ENCODE data around the gene BRD2. TPM values are rescaled to one million over a fixed set of nuclear protein-coding genes. Genes with fewer than 3 reads are reported as not detected.

The BRD2 gene
- total RNA-seq, 1 experiment from 2014 or later = 144 TPM

DNA sequence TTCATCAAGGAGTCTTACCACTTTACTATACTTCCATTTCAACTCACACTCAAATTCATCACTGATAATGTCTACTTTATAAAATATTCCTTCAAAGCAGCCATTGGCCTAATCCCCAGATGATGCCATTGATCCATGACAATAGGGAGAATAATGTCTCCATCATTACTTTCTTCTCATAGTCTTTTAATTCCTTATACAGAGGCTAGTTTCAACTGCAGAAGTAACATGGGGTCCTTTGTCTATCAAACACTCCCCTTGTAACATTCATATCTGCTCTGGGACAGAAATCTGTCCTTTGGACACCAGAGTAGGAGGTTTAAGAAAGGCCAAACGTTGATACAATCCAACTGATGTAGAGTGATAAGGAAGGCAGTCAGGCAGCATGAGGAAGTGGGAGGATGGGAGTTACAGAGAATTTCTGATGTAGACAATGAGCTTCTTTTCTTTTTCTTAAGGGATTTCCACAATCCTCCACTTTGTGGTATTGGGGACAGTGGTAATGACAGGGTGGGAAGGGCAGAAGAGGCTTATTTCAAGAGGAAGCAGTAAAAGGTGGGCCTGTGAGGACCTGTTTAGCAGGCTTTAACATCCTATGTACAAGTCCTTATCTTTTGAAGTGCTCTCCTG is 59.9 kb downstream of the BRD2 start:
- no peak for DNase-seq (ENCODE audit: low spot score)

DNA sequence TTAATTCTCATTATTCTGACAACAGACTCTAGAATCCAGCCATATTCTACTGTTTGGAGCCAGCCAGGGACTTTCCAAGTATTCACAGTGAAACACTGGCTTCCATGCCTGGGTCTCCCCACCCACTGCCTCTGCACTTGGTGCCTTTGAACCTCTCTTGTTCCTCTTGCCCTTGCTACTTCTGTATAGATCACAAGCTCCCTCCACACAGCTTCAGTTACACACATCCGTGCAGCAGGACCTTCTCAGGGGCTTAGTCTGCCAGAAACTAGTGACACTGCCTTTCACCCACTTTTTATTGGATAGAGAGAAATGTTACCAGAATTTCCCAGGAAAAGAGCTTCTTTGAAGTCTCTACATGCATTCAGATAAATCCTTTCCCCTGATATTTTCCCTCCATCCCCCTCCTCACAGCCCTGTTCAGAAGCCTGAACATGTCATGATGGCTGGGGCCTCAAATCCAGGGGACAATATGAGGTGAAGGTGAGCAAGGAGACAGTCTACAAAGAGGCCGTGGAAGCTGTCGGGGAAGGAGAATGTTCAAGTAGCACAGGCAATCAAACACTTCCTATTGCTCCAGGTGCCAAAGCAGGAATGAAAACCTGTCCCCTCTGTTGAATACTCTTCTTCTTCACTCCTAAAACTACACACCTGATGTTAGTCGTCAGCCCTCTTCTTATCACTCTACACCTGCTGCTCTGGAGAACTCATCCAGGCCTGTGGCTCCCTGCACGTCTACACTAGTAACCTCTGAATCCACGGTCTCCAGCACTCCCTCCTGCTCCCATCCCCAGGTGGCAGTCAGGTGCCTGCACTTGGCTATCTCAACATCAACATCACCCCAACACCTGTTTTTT is 61.2 kb downstream of the BRD2 start:
- DNase-seq (ENCODE audit: low spot score) = no peak

DNA sequence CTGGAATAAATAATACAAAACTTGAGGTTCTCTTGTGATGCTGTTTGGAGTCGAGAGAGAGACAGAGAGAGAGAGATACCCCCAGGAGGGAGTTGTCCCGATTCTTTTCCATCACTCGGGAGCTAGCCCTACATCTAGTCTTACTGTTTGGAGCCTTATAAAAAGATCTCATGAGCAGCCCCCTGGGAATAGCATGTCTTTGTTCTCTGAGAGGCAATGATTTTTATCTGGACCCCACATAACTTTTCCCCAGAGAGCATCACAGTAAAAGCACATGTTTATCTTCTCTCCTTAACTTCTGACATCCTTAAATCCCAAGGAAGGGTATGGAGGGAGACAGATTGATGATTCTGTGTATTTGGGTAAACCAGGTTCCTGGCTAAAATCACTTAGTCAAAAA is 61.9 kb downstream of the BRD2 start:
- DNase-seq (ENCODE audit: low spot score) = no peak

Other genes starting within 250 kb of the BRD2 start
- not detected in 2 replicates for gene HLA-DQA2, start 227.2 kb upstream of the BRD2 start, total RNA-seq (2014; rRNA removed; shearing (Covaris generic))
- not detected in 2 replicates for gene HLA-DQB2, start 205.1 kb upstream of the BRD2 start, total RNA-seq (2014; rRNA removed; shearing (Covaris generic))
- gene HLA-DOB, start 151.6 kb upstream of the BRD2 start, total RNA-seq (2014; rRNA removed; shearing (Covaris generic)) = not detected in 2 replicates
- 50.3 and 54.9 TPM in 2 replicates for gene TAP2, start 129.9 kb upstream of the BRD2 start, total RNA-seq (2014; rRNA removed; shearing (Covaris generic))
- 27.1 and 29.3 TPM in 2 replicates for gene PSMB8, start 124.5 kb upstream of the BRD2 start, total RNA-seq (2014; rRNA removed; shearing (Covaris generic))
- gene TAP1, start 114.9 kb upstream of the BRD2 start, total RNA-seq (2014; rRNA removed; shearing (Covaris generic)) = 15.2 and 20.9 TPM in 2 replicates
- 2.1 and 4.4 TPM in 2 replicates for gene PSMB9, start 114.4 kb upstream of the BRD2 start, total RNA-seq (2014; rRNA removed; shearing (Covaris generic))
- 2.1 and 3.3 TPM in 2 replicates for gene HLA-DMB, start 27.6 kb upstream of the BRD2 start, total RNA-seq (2014; rRNA removed; shearing (Covaris generic))
- gene HLA-DMA, start 15.5 kb upstream of the BRD2 start, total RNA-seq (2014; rRNA removed; shearing (Covaris generic)) = 8.5 and 9.0 TPM in 2 replicates
- gene HLA-DOA, start 41.0 kb downstream of the BRD2 start, total RNA-seq (2014; rRNA removed; shearing (Covaris generic)) = 0.03 and 0.23 TPM in 2 replicates
- gene HLA-DPA1, start 105.1 kb downstream of the BRD2 start, total RNA-seq (2014; rRNA removed; shearing (Covaris generic)) = not detected in 2 replicates
- gene HLA-DPB1, start 107.4 kb downstream of the BRD2 start, total RNA-seq (2014; rRNA removed; shearing (Covaris generic)) = not detected in 2 replicates
- 0.31 and 0.47 TPM in 2 replicates for gene COL11A2, start 223.9 kb downstream of the BRD2 start, total RNA-seq (2014; rRNA removed; shearing (Covaris generic))
- gene RXRB, start 232.1 kb downstream of the BRD2 start, total RNA-seq (2014; rRNA removed; shearing (Covaris generic)) = 28.1 and 32.9 TPM in 2 replicates
- gene SLC39A7, start 232.3 kb downstream of the BRD2 start, total RNA-seq (2014; rRNA removed; shearing (Covaris generic)) = 131 and 147 TPM in 2 replicates
- 28.0 and 35.8 TPM in 2 replicates for gene HSD17B8, start 236.1 kb downstream of the BRD2 start, total RNA-seq (2014; rRNA removed; shearing (Covaris generic))
- 36.1 and 37.2 TPM in 2 replicates for gene RING1, start 239.9 kb downstream of the BRD2 start, total RNA-seq (2014; rRNA removed; shearing (Covaris generic))